Fibroblast of skin of abdomen (primary cell): ENCODE data around the gene TTLL5.
A peak's percentile ranks its signal among the peaks of the same experiment; 100 is the strongest.

Experiments
- DNase-seq: peaks from one replicate; pipeline ENCODE4 v3.0.0-alpha.2; 2013

TTLL5 gene

DNA sequence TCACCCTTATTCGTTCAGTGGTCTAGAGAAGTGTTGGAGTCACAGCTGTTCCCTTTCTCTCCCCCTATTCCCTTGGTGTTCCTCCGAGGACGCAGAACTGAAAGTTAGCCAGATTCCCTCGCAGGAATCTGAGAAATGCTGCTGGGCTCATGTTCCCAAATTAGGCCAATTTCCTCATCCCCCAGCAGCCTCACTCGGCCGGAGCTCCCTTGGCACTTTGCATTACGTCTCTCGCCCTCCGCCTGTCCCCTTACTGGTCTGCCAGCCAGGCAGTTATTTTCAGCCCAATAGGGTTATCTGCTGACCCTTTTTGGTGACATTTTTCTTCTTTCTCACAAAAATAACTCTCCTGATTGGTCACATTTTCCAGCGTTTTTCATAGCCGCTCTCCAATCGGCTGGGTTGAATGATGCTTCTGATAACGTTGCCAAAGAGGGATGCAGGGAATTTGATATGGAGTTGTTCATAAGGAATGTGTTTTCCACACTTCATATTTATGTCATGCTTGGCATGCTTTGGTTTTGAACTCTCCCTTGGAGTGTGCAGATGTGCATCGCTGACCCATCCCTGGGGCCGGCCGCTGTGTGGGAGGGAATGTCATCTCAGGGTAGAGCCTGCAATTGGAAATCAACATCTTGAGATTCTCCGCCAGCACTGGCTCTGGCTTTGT is 334.5 kb downstream of the TTLL5 start:
- DNase-seq, result peak; percentile 83

DNA sequence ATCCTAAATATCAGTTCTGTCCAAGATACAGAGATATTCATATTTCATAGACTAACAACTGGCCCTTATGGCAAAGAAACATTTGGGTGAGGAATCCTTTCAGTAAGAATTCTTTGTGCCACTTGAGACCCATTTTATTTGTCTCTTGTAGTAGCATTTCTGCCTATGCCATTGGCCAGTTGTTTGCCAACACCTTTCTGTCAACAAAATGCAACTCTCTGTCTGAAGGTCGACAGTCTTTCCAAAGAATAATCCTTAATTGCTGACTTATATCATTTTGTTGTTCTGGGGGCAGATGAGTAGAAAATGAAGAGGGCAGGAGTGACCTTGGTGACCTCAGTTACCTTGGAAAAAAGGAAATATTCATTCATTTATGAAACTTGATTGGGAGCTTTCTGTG is 335.4 kb downstream of the TTLL5 start:
- no peak for DNase-seq

DNA sequence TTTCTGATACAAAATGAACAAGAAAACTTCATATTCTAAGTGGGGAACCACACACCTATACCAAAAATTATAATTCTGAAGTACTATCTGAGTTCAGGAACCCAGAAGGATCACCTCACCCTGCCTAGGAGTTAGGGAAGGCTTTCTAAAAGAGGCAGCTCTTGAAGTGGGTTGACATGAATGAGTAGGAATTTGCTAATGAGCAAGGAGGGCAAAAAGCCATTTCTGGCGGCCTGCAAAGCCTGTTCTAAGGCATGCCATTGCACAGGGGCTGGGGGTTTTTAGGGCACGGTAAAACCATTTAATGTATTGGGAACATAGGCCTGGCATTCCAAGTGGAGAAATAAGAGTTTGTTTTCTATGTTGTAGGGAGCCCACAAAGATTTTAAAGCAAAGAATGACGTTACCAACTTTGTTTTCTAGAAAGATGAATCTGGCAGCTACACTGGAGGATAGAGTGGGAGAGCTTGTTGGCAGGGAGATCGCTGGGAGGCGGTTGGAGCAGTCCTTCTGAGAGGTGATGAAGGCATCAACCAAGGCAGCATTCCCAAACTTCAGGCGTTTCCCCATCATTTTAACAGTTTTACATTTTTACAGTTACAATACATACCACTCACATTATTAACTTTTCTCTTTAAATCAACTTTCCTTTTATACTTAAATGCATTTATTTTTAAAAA is 338.6 kb downstream of the TTLL5 start:
- no peak for DNase-seq

DNA sequence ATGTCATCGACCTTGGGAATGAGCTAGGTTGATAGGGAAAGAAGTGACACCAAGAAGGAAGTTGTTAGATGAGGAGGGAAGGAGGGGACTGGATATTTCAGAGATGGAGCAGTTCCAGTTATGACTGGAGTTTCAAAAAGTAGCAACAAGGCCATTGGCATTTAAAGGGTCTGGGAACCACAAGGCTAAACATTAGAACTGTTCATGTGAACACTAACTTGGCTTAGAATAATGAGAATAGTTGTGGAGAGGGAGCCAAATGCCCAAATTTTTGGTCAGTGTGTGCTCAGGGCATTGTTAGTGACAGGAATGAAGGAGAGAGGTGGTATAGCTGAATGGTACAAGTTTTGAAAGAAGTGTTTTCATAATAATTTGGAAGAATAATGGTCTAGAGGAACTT is 341.3 kb downstream of the TTLL5 start:
- DNase-seq, result no peak
